ENCODE measurements around the gene KRTAP9-2.

GRCh38 chr17:41254861-41255260 is 28.4 kb downstream of the KRTAP9-2 start:
- TF ChIP-seq POLR2A (IDR thresholded peaks at IDR 0.05): no peak
- no peak for TF ChIP-seq CTCF (IDR thresholded peaks at IDR 0.05)
- no peak for TF ChIP-seq POLR2AphosphoS5 (IDR thresholded peaks at IDR 0.05; ENCODE audit: insufficient read depth in 1 of 2, low read depth in 1 of 2)

All from vagina (tissue), 2 donors.